ENCODE measurements around the gene ECHDC1.

Gene ECHDC1

DNA sequence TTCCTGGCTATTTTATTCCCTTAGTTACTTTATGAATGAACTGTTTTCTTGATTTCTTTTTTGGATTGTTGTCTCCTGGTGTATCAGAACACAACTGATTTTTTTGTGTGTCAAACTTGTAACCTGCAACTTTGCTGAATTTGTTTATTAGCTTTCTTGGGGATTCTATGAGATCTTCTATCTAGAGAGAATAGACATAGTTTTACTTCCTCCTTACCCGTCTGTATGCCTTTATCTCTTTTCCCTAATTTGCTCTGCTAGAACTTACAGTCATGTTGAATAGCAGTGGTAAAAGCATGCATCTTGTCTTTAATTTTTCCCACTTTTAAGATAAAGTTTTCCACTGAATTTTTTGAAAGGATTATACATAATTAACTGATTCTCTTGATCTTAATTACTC lies 63.6 kb downstream of the ECHDC1 start:
- no peak for DNase-seq

DNA sequence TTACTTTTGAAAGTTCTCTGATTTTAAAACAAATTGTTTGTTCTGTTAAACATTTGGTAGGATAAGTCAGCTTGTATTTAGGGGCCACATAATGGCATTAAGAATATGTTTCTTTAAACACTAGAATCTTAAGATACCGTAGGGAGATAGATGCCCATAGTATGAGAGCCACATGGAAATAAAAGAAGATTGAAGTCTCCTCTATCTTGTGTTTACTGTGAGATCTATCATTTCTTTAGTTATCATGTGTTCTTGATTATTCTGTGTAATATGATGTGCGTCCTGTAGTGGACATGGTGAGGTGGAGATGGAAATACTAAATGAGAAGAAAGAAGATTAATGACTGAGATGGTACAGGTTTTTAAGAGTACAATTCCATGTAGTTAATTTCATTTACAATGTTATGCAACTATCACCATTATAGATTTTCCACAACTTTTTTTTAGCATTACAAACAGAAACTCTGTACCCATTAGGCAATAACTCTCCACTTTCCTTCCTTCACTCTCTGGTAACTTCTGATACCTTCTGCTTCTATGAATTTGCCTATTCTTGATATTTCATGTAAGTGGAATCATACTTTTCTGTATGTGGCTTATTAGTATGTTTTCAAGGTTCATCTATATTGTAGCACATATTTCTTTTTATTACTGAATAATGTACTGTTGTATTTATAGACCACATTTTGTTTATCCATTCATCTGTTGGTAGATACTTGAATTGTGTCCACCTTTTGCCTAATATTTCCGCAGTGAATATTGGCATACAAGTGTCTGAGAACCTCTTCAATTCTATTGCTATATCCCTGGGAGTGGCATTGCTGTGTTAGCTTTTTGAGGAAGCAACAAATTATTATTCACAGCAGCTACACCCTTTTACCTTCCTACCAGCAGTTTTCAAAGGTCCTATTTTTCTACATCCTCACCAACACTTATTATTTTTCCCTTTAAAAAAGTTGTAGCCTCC lies 65.2 kb downstream of the ECHDC1 start:
- DNase-seq, result no peak

DNA sequence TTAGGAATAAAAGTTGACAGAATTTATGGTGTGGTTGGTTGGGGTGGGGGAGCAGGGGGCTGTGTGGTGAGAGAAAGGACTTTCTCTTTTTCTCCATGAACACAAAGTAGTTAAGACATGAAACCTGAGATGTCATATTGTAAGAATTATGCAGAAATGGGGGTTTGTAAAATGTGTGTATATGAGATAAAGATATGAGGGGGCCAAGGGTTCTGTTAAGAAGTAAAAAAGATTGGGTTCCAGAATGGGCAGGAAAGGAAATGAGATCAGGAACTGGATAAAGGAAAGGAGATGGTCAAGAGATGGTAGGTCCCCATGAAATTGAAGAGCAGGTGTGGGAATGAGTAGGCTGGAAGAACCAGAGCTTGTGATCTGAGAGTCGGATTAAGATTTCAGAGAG lies 67.1 kb downstream of the ECHDC1 start:
- no peak for DNase-seq

DNA sequence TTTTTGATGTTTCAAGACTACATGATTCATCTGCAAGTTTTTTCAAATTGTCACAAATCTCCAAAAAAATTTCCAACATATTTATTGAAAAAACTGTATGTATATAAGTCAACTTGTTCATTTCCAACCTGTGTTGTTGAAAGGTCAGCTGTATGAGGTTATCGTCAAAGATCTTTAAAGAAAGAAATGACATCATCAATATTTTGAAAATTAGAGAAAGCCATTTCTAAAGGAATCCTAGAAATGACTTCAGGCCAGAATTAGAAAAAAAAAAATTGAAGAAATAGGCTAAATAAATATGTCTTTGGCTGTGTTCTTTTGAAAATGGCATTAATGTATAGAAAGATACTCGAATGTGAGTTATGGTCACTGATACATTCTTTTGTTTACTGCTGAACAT lies 69.9 kb downstream of the ECHDC1 start:
- DNase-seq, result no peak

DNA sequence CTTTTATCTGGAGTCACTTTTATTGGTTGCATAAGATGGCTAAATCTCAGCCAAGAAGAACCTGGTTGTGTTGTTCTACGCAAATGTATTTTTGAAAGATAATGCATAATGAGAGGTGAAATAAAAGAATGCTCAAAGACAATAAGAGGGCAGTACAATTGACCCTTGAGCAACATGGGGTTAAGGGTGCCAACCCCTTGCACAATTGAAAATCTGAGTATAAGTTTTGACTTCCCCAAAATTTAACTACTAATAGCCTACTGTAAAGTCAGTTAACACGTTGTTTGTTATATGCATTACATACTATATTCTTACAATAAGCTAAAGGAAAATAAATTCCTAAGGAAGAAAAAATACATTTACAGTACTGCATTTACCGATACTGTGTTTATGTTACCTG lies 70.8 kb downstream of the ECHDC1 start:
- no peak for DNase-seq

DNA sequence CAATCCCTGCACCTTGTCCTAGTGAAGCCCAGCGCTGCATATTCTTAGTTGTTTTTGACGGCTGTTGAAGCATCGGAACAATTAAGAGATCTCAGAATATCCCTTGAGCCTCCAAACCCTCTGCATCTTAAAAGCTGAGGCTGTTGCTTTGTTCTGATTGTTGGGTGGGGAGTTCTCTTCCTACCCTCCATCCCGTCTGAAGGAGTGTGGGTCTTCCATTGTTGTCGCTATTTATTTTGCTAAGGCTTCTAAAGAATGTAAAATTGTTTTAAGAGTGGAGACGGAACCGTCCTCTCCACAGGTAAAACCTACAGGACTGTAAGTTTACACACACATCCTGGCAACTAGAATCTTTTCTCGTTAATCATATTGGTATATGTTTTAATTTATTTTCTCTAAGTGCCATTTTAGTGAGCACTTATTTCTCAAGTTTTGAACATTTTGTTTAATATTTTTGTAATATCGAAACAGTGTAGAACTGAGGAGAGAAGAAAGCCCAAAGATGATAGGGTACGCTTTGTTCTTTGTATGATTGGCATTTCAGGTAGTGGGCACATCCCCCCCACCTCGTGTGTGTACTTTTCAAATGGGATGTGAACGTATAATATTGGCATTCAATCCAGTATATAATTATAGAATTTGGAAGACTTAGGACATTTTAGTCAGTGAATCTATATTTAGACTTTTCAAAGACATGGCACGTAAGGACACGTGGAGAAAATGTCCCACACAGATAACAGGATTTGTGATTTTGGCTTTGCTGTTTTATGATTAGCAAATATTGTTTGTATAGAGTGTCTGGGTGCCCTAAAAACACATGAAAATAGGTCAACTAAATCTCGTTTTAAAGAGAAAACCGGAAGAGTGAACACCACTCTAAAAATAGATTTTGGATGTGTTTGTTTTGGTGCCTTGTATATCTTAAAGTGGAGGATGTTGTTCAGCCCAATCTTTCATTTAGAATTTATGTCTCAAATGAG lies 75.5 kb downstream of the ECHDC1 start:
- no peak for DNase-seq

DNA sequence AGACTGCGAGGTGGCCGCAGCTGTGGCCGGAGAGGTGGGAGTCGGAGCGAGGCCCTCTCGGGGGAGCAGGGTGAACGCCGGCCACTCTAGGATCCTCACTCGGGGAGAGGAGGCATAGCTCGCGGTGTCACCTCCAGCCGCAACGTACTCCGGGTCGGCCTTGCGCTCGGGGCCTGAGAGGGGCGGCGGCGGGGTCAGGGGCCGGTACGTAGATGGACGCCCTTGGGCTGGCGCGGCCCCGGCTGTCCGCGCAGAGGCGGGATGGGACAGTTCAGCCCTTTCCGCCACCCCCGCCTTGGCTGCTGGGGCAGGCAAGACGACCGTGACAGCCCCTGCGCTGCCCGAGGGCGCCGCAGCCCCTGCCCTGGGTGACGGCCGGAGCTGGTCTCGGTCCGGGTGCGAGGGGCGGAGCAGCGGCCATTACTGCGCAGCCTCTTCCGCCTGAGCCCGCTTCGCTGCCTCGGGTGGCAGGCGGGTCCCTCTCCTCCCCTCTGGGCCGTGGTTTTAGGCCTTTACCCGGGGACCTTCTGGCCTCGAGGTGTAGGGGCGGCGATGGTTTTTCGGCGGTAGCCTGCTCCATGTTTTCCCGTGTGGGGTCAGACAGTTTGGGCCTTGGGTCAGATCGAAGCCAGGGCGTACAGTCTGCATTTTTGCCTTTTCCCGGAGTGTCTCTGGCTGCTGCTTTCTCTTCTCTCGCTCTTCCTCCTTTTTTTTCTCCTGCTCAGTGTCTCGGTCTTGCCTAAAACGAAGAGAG lies 76.3 kb downstream of the ECHDC1 start:
- DNase-seq, result peak; percentile 47

DNA sequence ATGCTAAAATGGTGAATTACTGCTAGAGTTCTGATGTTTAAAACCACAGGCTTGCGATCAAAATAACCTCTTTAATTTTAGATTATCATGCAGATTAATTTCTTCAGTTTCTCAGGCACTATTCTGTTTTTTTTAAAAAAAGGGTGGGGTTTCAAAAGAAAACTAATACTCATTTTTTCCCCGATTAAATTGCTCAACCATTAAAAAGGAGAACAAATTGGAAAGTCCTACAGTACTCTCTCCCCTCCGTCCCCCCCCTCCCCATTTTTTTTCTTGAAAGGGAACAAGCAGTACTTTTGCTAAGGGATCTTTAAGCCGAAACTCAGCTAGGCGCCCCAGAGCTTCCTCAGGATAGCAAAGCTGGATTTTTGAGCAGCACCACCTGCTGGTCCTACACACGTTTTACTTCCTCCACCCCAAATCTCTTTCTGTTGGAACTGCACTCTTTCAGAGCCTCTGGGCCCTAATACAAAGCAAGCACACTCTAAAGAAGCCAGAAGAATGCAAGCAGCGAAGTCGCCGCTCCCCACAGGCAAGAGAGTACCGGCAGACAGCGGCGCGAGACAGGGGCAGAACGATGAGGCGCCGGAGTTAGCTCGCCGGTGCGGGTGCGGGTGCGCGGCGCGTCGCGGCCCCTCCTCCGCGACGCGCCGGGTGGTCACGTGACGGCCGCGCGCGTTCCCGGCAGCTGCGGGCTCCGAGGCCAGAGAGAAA lies 77.1 kb downstream of the ECHDC1 start, which contains the start of gene RNF146:
TSS of gene RNF146 (plus strand) at position 687 of the 714 bp plus-strand sequence. CDS start 13,475 bp downstream, outside the sequence.
- peak; percentile 76 for DNase-seq

DNA sequence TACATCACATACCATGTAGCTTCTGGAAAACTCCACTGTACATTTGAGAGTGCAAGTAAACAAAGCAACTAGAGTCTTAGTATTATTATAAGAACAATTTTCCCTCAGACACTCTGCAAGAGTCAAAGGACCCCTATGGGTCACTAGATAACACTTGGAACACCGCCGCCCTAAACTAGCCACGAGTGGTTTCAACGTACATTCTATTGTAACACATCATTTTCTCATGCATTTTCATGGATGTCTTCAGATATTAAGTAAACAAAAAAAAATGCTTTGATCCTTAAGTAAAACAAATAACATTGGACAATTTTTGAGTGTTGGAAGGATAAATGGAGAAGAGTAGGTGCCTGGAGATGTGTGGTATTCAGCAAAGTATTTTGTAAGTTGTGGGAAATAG lies 79.9 kb downstream of the ECHDC1 start:
- DNase-seq, result no peak

DNA sequence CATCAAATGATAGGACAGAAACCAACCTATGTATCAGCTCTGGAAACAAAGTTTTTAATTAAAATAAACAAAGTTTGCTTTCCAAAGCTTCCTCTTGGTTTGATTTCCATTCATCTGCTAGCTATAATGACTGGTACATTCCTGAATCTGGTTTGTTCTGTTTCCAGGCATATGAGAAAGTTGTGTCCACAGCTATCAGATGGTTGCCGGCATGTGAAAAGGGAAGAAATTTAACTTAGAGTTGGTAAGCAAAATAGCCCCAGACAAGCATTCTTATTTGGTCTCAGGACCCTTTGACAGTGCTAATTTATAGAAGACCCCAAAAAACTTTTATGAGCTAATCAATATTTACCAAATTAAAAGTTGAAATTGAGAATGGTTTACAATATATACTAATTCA lies 80.5 kb downstream of the ECHDC1 start:
- DNase-seq, result no peak

DNA sequence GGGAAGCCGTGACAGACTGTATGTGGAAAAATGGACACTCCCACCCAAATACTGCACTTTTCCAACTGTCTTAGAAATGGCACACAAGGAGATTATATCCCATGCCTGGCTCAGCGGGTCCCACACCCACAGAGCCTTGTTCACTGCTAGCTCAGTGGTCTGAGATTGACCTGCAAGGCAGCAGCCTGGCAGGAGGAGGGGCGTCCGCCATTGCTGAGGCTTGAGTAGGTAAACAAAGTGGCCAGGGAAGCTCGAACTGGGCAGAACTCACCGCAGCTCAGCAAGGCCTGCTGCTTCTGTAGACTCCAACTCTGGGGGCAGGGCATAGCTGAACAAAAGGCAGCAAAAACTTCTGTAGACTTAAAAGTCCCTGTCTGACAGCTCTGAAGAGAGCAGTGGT lies 88.1 kb downstream of the ECHDC1 start:
- DNase-seq, result no peak

DNA sequence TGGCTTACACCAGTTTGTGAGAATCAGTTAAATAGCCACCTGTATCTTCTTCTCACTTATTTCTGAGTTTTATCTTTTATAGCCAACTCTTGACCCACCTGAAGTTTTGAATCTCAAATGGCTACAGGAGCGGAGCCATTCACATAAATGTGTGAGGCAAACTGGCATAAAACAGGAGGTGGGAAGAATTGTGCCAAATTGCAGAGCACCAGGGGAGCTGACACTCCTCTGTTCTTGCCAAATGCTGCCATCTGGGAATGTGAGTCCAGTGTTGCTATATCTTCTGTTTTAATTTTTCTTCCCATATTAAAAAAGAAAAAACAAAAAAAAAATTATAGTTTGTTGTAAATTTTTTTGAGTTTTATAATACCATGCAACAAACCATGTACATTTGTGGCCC lies 93.8 kb downstream of the ECHDC1 start:
- no peak for DNase-seq

DNA sequence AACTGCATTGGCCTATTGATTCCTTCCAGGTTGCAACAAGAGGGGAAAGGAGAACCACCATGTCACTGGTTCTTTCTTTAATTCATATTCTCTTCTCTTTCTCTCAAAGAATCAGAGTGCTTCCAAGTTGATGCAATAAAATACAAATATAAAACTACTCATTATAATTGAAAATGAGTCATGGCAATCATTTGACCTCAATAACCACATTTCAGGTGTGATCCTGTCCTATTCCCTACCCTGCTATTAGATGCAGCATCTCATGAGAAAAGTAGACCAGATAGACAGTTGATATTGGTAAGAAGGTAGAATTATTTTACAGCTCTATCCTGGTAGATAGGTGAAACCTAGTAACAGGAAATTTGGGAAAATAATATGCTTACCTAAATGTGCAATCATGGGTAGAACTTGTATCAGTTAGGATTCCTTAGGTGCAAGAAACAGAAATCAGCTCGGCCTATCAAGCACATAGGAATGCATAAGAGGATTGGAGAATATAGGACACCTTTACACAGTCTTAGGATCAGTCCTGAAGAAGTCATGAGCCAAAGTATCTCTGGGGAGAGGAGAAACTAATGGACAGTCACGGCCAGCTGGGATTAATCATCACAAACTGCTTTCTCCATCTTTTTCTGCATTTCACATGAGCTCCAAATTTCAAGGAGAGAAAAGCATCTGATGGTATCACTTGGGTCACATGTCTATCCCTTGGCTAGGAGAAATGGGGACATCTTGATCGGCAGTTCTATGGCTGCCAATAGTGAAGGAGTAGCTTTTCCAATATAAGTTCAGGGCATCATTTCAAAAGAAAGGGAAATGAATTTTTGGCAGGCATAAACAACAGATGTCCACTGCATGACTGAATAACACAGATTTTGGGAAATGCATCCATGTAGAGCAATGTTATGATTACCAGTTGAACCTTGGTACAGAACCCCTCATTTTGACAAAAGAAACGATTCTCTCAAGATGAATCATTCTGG lies 96.0 kb downstream of the ECHDC1 start:
- DNase-seq, result no peak

DNA sequence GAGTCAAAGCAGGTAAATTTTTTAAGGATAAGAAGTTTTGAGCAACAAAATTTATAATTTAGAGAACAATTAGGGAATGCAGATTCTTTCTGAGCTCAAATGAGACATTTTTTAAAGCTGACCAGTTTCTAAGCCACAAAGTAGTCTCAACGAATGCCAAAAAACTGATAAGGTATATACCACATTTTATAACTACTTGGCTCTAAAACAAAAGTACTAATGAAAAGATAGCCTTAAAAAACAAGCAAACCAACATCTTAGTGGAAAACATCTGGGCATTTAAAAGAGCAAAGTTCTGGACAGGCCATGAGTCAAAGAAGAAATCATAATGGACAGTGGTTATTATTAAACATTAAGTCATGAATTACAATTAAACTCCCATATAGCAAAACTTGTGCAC lies 99.9 kb downstream of the ECHDC1 start:
- no peak for DNase-seq
